Stimulated activated CD4-positive, alpha-beta T cell treated with anti-CD3 and anti-CD28 coated beads, TNF-alpha, amount 100 ng/mL, for 1 hour (primary cell): Measurements from ENCODE around the gene RELN.
"Not testable (repeated sequence)": the region's sequence is repeated elsewhere in the genome, so short reads cannot be mapped to it uniquely, and the experiment has no call there.

Experiments used
- DNase-seq, 3 donors: peaks; one replicate each; pipeline ENCODE4 v3.0.0-alpha.2; 2020; ENCODE audit warnings: low read depth in 3 of 3, low spot score in 1 of 3

RELN gene

DNA sequence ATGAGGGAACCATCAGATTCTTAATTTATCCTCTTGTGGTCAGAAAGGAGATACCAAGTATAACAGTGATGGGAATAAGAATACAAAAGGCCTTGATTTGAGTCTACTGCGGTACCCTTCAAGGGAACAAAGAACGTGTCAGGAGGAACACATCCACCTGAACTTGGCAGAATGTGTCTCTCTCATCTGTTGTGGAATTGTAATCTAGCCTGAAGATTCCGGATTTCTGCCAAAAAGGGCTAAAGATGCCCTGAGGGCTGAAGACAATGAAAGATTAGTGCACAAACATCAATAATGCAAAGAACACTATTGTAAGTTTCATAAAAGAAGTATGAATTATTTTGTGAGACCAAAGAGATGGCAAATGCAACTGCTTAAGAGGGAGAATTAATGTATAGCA lies 134.8 kb downstream of the RELN start:
- DNase-seq, result no peak

DNA sequence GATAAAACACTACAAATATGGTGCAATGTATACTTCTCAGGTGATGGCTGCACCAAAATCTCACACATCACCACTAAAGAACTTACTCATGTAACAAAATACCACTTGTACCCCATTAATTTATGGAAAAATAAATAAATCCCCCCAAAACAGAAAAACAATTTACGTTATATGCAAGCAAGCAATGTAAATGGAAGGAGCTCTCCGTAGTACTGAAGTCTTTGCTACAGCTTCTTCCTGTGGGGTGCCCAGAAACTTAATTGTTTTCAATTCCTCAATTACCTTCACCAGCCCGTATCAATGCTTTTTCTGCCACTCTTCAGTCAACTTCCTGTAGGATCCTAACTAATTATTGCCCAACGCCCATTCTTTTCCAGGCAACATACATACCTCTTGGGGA lies 138.1 kb downstream of the RELN start:
- DNase-seq, result no peak

DNA sequence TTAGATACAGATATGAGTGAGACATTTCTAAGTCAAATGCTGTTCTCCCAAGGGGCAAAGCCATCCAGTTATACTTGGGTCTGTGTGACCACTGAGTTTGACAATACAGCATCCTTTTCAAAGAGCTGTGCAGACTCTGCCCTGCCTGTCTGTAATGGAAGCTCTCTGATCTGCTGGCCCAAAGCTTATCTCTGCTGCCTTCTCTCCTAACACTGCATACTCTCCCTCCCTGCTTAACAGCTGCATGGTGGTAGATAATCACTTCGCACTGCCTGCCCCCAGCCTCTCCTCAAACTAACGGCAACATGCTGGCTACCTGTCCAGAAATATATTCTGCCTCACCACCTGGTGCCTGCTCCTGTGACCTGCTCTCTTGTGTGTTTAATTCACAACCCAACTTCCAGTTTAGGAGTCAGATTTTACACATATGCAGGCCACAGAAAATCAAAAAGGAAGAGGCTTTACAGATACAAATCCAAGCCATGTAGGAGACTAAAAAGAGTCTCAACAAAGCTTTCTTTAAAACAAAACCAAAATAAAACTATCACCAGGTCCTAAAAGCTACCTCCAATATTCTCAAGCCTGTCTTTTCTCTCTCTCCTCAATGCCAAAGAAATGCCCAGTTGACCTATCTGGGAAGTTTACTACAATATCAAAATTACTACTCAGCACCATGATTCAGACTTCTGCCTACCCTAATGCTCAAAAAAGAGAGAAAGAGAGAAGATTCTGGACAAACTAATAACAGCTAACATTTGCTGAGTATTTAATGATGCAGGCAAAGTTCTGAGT lies 145.6 kb downstream of the RELN start:
- no peak for DNase-seq

DNA sequence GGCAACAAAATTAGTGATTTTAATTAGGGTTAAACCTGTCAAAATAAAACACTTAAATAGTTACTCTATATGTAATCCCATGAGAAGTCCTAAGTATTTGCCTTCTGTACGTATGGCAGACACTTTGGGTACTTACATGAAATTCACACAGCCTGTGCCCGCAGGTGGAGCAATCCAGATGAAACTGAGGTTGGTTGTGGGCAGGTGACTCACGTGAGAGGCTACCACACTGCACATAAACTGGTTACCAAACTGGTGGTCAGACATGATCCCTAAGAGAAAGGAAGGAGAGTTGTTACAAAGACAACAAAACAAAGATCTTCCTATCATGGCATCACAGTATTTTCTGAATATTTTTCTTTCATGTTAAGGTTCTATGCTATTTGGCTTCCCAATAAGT lies 156.1 kb downstream of the RELN start:
- DNase-seq, result no peak

DNA sequence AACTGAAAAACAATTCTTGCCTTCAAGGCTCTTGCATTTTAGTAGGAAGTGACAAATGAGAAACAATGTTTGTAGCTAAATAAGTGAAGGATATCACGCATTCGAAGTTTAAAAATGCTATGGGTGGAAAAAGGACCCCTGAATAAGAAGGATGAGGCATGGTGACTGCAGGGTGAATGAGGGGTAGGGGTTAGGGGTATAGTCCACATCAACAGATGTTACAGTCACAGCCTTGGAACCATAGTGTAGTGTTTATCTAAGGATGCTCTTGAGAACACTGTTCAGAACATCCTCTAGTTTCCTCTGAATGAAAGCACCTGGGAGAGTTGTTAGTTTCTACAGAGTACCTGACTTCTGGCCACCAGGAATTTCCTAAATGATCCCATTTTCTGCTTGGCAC lies 157.0 kb downstream of the RELN start:
- DNase-seq, result no peak

DNA sequence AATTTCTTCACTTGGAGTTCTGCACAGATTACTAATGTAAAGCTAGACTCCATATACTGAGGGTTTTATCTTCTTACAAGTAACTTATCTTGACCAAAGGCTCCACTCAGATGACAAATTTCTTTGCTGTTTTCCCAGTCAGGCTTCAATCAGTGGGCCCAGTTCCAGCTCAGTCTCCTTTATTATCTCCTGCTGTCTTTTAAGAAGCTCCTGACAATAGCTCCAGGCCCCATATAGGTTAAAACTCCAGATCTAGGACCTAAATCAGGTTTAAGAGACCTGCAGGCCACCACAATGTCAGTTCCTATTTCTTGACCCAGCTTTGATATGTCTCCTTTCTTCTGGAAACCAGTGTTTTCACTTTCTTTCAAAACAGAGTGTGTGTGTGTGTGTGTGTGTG lies 165.2 kb downstream of the RELN start:
- DNase-seq, result no peak

DNA sequence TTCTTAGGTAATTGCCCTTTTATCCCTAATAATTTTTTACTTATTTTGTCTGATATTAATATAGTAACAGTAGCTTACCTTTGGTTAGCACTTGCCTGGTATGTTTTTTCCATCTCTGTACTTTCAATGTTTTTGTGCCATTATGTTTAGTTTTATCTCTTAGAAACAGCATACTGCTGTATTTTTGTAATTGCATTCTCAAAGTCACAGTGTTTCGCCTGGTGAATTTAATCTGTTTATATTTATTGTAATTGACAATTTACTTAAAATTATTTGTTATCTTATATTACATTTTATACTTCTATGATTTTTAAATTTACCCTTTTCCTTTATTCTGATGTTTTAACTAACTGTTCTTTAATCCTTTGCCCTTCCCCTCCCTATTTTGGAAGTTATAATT lies 166.4 kb downstream of the RELN start:
- no peak for DNase-seq

DNA sequence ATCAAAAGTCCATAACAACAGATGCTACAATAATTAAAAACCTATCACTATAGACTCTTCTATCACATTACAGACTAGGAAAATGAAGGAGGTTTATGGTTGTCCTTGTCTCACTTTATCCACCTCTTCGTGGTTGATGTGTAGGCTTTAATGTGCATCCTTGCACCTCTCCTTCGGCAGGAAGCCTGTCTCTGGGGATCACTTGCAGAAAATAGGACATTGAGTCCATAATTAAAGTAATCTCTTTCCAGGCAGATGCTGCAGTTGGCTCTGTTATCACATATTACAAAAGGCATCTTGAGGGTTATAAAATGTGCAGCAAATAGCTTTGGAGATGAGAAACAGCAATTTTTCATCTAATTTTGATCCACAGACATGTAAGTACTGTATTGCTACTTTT lies 168.4 kb downstream of the RELN start:
- DNase-seq, result no peak

DNA sequence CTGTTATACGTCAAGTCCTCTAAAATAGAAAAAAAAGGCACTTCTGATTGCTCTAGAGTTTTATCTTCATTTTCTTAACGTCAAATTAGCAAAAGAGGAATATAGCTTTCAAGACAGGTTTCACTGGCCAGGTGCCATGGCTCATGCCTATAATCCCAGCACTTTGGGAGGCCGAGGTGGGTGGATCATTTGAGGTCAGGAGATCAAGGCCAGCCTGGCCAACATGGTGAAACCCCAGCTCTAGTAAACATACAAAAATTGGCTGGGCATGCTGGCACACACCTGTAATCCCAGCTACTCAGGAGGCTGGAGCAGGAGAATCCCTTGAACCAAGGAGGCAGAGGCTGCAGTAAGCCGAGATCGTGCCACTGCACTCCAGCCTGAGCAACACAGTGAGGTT lies 173.5 kb downstream of the RELN start:
- DNase-seq, result not testable (repeated sequence)

DNA sequence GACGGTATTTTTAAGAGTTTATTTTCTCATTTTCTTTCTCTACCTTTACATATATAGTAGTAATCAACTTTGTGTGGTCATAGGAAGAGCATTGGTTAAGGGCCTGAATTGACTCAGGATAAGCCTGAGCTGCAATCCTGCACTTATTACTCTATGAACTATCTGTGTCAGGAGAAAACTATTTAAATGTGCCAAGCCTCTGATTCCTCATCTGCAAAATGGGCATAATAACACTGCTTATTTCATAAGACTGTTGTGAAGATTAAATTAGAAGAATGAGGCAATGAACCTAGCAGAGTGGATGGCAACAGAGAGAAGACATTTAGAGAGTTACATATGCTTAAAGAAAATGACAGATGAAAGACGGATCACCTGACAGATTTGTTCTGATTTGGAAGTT lies 175.5 kb downstream of the RELN start:
- no peak for DNase-seq

DNA sequence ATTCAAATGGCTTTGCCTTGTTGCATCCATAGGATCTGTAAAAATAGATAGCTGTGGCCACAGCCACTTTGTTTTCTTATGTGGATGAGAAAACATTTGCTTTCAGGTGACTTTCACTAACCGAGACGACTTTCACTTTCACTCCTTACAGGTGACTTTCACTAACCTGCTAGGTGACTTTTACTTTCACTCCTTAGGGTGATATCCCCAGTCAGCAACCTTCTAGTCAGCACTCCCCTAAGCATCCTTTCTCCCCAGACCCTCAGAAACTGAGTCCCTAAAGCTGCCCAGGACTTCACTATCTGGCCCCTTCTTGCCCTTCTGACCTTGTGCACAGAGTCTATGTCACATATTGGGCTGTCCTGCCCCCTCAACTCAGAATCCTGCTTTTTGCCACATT lies 177.5 kb downstream of the RELN start:
- no peak for DNase-seq

DNA sequence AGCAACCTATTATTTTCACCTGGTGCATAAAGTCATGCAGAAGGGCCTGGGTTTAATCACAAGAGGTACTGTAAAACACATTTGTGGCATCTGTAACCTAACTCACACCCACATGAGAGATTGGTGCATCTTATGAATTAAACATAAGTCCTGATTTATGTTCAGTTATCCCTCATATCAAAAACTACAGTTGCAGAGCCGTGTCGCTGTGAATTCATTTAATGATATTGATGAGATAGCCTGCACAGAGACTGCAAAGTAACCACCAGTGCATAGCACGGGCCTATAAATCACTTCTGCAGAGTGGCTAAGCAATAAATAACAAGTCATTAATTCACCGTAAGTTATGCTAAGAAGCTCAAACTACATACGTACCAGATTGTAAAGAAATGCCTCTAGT lies 178.2 kb downstream of the RELN start:
- DNase-seq, result no peak

DNA sequence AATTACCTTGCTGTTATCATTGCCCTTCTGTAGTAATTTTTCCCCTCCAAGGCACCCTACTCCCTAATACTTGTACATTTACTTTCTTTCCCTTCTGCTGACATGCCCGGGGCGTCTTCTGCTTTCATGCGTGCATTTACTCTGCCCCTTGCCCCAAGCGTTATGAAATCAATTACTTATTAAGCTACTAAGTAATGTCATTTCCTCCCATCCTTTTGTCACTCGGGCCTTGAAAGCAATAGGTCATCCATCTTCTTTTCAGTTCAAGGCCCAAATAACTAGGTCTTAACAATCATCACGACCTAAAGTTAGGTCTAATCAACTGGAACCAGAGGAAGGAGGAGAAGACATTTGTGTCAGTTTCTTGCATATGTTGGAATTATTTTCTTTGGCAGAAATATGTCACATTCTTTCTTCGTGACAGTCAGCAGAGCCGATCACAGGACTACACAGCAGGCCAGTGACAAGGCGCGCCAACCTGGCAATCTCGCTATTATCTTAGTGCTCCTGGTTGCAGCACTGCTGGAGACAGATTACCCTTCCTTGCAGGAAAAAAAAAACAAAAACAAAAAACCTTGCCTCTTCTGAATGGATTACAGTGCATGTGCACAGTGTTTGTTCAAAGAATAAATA lies 179.2 kb downstream of the RELN start:
- no peak for DNase-seq

DNA sequence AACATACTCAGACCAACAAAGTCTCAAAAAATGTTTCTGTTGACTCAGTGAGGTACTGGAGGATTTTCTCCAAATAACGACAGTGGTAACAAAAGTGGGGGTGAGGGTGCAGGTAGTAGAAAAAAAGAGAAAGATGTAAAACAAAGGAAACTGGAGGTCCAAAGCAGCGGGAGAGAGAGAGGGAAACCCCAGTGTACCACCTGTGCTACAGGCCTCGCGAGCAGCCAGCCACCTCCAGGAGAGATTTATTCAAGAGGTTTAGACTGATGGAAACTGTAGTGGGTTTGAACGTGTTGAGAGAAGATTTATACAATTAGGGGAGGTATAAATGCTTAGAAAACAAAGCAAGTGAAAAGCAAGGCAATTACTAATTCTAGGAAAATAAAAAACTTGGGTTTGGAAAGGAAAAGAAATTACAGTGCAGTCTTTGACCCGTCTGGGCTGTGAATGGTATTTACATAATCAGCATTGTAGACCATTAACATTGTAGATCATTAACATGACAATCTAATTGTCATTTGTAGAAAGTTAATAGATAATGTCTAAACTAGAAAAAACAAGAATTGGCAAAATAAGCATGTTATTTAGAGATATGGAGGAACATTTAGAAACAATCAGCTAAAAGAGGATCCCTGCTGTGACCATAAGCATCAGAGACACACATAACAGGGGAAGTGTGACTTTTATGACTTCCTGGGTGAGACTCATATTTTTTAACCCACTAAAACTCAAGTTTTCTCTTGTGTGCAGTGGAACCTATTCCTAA lies 180.0 kb downstream of the RELN start:
- DNase-seq, result no peak

DNA sequence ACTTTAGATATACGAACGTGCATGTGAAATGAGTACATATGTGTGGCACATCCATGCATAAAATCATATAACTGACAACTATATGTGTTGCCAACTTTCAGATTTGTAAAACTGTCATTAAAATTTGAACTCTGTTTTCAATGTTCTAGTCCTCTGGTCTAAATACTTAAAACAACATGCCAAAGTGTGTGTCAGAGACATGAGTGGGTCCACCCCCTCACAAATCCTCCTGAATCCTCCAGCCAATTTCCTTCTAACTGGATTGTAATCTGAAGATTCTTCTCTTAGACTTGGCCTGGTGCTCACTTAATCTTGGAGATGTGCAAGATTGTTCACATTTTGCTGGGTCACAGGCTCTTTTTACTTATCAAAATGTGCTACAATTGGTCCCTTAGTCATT lies 184.1 kb downstream of the RELN start:
- no peak for DNase-seq

DNA sequence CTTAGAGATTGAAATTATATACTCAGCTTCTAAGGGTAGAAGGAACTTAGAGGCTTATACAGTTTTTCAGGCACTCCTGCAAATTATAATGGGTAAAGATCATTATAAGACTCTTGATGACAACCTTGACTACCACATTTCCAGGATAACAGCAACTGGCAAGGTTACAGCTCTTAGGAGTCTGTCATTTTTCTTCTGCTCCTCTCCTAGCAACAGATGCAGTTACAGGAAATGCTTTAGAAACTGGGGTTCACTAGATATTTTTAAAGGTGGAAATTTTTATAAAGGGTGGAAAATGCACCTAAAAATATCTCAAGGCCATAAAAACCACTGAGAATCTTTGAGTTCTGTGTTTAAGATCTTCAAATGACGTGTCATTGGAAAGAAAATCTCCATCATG lies 185.8 kb downstream of the RELN start:
- no peak for DNase-seq

DNA sequence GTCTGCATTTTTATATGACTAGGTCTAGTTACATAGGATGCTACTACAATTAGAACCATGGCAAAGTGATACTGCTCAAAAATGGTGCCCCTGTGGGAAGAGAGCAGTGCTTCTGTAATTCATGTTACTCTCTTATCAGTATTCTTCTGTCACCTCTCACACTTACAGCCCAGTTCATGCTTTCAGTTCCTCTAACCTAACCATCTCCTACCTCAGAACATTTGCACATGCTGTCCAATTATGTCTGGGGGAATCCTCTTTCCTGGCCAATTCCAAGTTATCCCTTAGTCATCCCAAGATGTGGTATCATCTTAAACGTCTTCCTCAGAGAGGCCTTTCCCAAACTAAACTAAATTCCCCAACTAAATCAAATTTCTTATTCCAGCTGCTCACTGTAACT lies 190.2 kb downstream of the RELN start:
- no peak for DNase-seq

DNA sequence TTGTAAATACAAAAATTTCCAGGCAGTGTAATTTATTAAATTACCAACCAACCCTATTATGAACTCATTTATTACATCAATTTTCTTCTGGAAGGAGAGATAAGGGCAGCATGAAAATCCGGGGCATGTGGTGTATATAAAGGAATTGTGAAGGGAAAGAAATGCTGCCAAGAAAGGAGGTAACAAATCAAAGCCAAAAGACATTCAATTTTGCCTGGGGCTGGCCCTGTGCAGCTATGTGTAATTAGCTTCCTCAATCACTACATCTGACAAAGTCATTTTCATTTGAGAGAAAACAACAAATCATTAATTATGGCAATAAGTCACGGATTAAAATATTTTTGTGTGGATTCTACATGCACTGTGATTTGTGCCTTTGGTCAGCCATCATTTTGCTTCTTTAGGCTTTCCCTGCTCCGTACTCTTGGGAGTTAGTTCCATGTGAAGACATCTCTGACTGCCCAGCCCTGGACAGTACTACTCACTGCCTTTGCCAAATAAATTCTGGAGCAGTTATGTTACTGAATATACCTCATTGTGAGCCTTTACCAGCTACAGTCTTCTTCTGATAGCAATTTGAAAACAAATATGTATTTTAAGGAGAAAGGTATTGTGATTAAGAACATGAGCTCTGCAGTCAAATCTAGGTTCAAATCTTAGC lies 191.7 kb downstream of the RELN start:
- no peak for DNase-seq

DNA sequence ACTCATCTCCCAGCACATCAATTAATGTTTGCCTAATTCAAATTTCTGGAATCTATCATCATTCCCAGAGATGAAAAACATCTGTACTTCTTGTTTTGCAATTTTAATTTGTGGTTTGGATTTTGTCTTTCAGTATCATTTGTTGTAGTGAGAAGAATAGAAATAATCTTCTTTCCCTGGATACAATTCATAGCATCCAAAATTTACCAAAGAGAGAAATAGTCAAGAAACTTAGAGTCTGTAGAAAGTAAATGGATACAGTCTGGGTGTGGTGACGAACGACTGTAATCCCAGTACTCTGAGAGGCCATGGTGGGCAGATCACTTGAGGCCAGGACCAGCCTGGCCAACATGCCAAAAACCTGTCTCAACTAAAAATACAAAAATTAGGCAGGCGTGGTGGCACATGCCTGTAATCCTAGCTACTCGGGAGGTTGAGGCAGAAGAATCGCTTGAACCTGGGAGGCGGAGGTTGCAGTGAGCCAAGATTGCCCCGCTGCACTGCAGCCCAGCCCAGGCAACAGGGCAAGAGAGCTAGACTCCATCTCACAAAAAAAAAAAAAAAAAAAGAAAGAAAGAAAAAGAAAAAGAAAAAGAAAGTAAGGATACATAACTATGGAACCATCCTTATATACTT lies 193.0 kb downstream of the RELN start:
- DNase-seq, result no peak

DNA sequence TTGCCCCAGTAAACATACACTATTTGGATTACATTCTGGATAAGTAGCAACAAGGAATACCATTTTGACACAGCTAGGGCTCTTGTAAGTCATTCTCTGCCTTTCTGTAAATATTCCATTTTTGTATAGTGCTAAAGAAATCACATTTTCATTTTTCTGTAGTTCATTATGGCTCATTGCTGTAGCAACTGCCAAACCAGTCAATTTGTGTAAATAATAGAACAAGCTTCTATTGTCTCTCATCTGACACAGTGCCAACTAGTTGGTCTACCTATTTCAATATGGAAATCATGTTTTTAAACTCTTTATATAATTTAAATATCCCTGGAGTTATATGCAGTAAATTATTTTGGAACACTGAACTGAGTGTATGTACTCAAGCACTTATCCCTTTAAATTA lies 193.7 kb downstream of the RELN start:
- no peak for DNase-seq

DNA sequence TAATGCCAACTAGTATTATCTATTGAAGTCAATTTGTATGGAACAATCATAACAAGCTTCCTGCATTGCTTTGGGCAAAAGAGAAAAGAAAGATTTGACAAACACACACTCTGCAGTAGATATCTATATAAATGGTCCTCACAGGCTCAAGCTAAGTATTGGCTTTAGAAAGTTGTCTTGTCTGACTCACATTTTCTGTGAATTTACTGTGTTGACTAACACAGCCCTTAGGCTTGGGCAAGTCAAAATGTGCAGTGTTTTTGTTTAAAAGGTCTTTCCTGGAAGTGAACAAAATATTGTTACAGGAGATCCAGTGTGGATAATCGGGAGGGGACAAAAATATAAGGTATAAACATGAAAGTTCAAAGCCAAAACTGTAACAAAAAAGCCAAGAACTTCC lies 194.4 kb downstream of the RELN start:
- no peak for DNase-seq
